Karpas-422 (cell line): ENCODE measurements around the gene PITPNC1. TPM values are rescaled to one million over a fixed set of nuclear protein-coding genes. Genes with fewer than 3 reads are reported as not detected.
"Not testable (repeated sequence)": the region's sequence is repeated elsewhere in the genome, so short reads cannot be mapped to it uniquely, and the experiment has no call there.

ENCODE experiments used
- DNase-seq: peaks from one replicate; pipeline ENCODE4 v3.0.0-alpha.2; 2015
- H2AFZ ChIP-seq: fragments of 200-600 bp; sonication (generic); 2 replicates; pipeline ENCODE4 v1.6.1; 2014; ENCODE audit warnings: antibody characterized with exemption, low read length, mixed read lengths
- H3K27ac ChIP-seq: fragments of 200-600 bp; sonication (generic); 2 replicates; pipeline ENCODE4 v1.5.1; 2014; ENCODE audit warnings: mild to moderate bottlenecking, low read length, moderate library complexity
- H3K27me3 ChIP-seq: fragments of 200-600 bp; sonication (generic); 2 replicates; pipeline ENCODE4 v1.6.1; 2014; ENCODE audit warnings: low read length, mixed read lengths
- H3K36me3 ChIP-seq: fragments of 200-600 bp; sonication (generic); 2 replicates; pipeline ENCODE4 v1.6.1; 2014; ENCODE audit warnings: low read length, mixed read lengths; ENCODE audit not compliant: insufficient read depth
- H3K4me1 ChIP-seq: fragments of 200-600 bp; sonication (generic); 2 replicates; pipeline ENCODE4 v1.6.1; 2014; ENCODE audit warnings: mild to moderate bottlenecking, low read length, mixed read lengths
- H3K4me2 ChIP-seq: fragments of 200-600 bp; sonication (generic); 2 replicates; pipeline ENCODE4 v1.6.1; 2014; ENCODE audit warnings: low read length, low read depth, mild to moderate bottlenecking; ENCODE audit not compliant: poor library complexity, severe bottlenecking
- H3K4me3 ChIP-seq: fragments of 200-600 bp; sonication (generic); 2 replicates; pipeline ENCODE4 v1.5.1; 2014; ENCODE audit warnings: mild to moderate bottlenecking, antibody characterized with exemption, low read length, mixed read lengths
- H3K79me2 ChIP-seq: fragments of 200-600 bp; sonication (generic); 2 replicates; pipeline ENCODE4 v1.6.1; 2014; ENCODE audit warnings: mild to moderate bottlenecking, low read length, mixed read lengths
- H3K9ac ChIP-seq: fragments of 200-600 bp; sonication (generic); 2 replicates; pipeline ENCODE4 v1.6.0; 2014; ENCODE audit warnings: low read length
- H3K9me2 ChIP-seq: fragments of 200-600 bp; sonication (generic), shearing (Covaris generic); replicated peaks from 2 replicates; pipeline ENCODE4 v1.6.0; 2014; ENCODE audit warnings: mild to moderate bottlenecking, low read length, moderate library complexity; ENCODE audit not compliant: insufficient read depth
- H3K9me3 ChIP-seq: fragments of 300-700, 200-600 bp; sonication (generic); 2 replicates; pipeline ENCODE4 v1.6.1; 2014; ENCODE audit warnings: low read length, mixed read lengths
- H4K20me1 ChIP-seq: fragments of 200-600 bp; sonication (generic); 2 replicates; pipeline ENCODE4 v1.6.1; 2014; ENCODE audit warnings: mild to moderate bottlenecking, antibody characterized with exemption, low read length, low read depth; ENCODE audit not compliant: insufficient read depth
- total RNA-seq: library from RNA; depleted of rRNA; stranded (reverse); fragments of >200 nt; shearing (Covaris generic); gene quantifications from 2 replicates; pipeline ENCODE4 v1.2.3, GENCODE V29; 2014; ENCODE audit warnings: low replicate concordance

PITPNC1 gene
- total RNA-seq, 1 experiment from 2014 or later: 3.8 TPM

DNA sequence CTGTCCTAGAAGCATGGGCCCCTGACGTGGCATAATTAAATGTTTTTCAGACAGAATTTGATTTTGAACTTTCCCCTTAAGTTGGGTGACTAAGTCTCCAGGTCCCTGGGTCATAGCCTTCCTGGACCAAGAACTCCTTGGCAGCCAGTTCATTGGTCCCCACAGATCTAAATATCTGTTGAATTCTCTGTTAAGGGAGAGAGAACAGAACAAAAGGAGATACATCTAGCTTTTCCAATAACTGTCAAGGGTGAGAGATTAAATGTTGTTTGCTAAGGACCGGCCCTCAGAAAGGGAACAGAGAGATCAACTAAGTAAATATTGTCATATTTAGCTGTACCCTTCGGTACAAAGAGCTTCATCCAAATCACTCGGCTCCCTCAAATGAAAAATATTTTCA lies 262.5 kb downstream of the PITPNC1 start:
- H3K27ac ChIP-seq: no peak overlapping the region
- H3K27me3 ChIP-seq: no peaks in the 10 kb centered on the region
- H3K4me1 ChIP-seq: no peaks in the 10 kb centered on the region
- no peak for DNase-seq
- H3K9me2 ChIP-seq: no peaks in the 10 kb centered on the region
- no peak overlapping the region for H3K9ac ChIP-seq
- no peak overlapping the region for H2AFZ ChIP-seq
- no peaks in the 10 kb centered on the region for H3K79me2 ChIP-seq
- H3K4me2 ChIP-seq: no peak overlapping the region
- no peaks in the 10 kb centered on the region for H3K9me3 ChIP-seq
- H3K4me3 ChIP-seq: no peak overlapping the region
- H3K36me3 ChIP-seq: no peaks in the 10 kb centered on the region
- no peaks in the 10 kb centered on the region for H4K20me1 ChIP-seq

DNA sequence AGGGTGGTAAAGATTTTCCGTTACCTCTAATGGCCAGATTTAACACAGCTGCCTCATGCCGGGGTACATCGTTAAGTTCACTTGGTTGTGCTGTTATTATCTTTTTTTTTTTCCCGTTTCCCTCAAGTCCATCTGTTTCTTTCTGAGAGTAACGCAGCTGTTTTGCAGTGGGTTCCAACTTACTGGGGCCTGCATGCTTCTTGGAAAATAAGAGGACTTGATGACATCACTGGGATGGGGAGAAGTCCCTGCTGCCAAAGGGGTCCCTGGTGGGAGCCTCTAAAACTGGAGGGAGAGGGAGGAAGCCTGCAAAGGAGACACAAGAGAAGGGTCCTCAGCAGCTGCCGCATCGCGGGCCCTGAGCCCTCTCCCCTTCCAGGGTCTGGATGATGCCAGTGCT lies 262.9 kb downstream of the PITPNC1 start:
- Histone ChIP-seq H3K9ac (no peak overlapping the region), H3K27me3 (no peaks in the 10 kb centered on the region), H3K4me1 (no peaks in the 10 kb centered on the region), H4K20me1 (no peaks in the 10 kb centered on the region), H3K36me3 (no peaks in the 10 kb centered on the region), H3K79me2 (no peaks in the 10 kb centered on the region), H3K4me3 (no peak overlapping the region), H2AFZ (no peak overlapping the region), H3K9me2 (no peaks in the 10 kb centered on the region), H3K9me3 (no peaks in the 10 kb centered on the region), H3K27ac (no peak overlapping the region), H3K4me2 (no peak overlapping the region)
- no peak for DNase-seq

DNA sequence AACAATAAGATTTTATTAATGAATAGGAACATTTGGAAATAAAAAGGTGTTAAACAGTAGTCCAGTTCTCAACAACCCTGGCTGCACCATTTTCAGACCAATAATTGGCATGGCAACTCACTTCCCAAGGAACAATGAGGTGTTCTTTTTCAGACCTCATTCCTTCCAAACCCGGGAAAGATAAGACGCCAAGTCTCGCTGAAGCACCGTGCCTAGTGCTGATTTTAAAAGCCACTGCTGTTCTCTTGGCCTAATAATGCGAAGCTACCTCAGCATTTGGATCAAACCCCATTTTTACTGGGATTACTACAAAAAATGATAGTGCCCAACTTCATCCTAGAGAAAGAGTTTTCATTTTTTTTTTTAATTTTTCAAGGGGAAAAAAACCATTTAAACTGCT lies 265.4 kb downstream of the PITPNC1 start:
- Histone ChIP-seq H3K9me2 (no peaks in the 10 kb centered on the region), H3K4me3 (no peak overlapping the region), H3K9me3 (no peaks in the 10 kb centered on the region), H3K36me3 (no peaks in the 10 kb centered on the region), H3K4me1 (no peaks in the 10 kb centered on the region), H3K79me2 (no peaks in the 10 kb centered on the region), H2AFZ (no peak overlapping the region), H3K27me3 (no peaks in the 10 kb centered on the region), H4K20me1 (no peaks in the 10 kb centered on the region), H3K4me2 (no peak overlapping the region), H3K9ac (no peak overlapping the region), H3K27ac (no peak overlapping the region)
- DNase-seq: no peak

DNA sequence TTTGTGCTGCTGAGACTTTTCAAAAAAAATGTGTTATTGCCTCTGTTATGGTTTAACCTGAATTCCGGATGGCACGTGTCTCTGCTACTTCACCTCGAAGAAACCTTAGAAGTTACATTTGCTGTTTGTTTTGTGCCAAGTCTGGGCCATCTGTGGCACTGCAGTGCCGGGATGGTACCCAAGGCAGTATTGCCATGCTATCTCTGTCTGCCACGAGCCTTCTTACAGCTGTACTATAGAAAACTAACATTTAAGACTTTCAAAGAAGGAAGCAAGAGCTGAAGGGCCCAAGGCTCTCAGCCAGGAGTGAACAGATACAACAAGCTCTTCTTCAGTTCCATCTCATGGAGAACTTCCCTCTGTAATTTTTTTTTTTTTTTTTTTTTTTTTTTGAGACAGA lies 267.0 kb downstream of the PITPNC1 start:
- Histone ChIP-seq H3K36me3 (no peaks in the 10 kb centered on the region), H2AFZ (no peak overlapping the region), H3K9me3 (no peaks in the 10 kb centered on the region), H4K20me1 (no peaks in the 10 kb centered on the region), H3K4me3 (no peak overlapping the region), H3K79me2 (no peaks in the 10 kb centered on the region), H3K9me2 (no peaks in the 10 kb centered on the region), H3K4me1 (no peaks in the 10 kb centered on the region), H3K27ac (no peak overlapping the region), H3K4me2 (no peak overlapping the region), H3K9ac (no peak overlapping the region), H3K27me3 (no peaks in the 10 kb centered on the region)
- no peak for DNase-seq

DNA sequence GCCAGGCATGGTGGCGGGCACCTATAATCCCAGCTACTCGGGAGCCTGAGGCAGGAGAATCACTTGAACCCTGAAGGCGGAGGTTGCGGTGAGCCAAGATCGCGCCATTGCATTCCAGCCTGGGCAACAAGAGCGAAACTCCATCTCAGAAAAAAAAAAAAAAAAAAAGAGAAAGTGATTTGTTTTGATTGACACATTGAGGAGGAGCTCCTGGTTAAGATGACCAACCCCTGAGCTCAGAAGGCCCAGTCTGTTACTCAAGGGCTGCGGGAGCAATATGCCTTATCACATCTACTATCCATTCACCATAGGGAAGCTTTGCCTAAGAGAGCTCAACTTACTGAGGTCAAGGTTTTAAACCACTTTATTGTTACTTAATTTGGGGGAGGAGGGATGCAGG lies 268.1 kb downstream of the PITPNC1 start:
- not testable (repeated sequence) for H2AFZ ChIP-seq, H3K27ac ChIP-seq, H3K4me1 ChIP-seq, H3K9me2 ChIP-seq, DNase-seq, H4K20me1 ChIP-seq, H3K4me3 ChIP-seq, H3K27me3 ChIP-seq, H3K9me3 ChIP-seq, H3K36me3 ChIP-seq, H3K79me2 ChIP-seq, H3K9ac ChIP-seq, H3K4me2 ChIP-seq

DNA sequence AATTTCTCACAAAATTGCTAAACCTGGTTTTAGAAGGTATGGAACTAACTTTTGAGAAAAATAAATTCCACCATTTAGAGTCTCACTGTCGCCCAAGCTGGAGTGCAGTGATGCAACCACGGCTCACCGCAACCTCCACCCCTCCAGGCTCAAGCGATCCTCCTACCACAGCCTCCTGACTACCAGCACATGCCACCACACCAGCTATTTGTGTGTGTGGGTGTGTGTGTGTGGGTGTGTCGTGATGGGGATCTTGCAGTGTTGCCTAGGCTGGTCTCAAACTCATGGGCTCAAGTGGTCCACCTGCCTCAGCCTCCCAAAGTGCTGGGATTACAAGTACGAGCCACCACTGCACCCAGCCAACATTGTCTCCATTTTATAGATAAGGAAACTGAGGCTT lies 269.4 kb downstream of the PITPNC1 start:
- Histone ChIP-seq H3K27me3 (no peaks in the 10 kb centered on the region), H3K27ac (no peak overlapping the region), H3K9ac (no peak overlapping the region), H2AFZ (no peak overlapping the region), H3K9me3 (no peaks in the 10 kb centered on the region), H3K36me3 (no peaks in the 10 kb centered on the region), H3K4me3 (no peak overlapping the region), H3K4me2 (no peak overlapping the region), H3K9me2 (no peaks in the 10 kb centered on the region), H4K20me1 (no peaks in the 10 kb centered on the region), H3K4me1 (no peaks in the 10 kb centered on the region), H3K79me2 (no peaks in the 10 kb centered on the region)
- DNase-seq: no peak

DNA sequence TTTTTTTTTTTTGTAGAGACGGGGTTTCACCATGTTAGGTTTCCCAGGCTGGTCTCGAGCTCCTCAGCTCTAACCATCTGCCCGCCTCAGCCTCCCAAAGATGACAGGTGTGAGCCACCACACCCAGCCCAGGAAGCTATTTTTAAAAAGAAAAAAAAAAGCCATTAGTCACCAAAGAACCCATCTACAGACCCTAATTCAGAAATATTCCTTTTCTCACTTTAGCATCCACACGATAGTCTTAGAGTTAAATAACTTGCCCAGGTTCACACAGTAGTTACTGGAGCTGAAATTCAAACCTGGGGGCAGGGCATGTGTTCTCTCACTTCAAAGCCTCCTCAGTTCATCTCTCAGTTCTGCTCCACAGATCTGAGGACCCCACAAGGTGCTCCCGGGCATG lies 270.4 kb downstream of the PITPNC1 start:
- Histone ChIP-seq H3K27ac (no peak overlapping the region), H3K4me2 (no peak overlapping the region), H4K20me1 (no peaks in the 10 kb centered on the region), H3K9me3 (no peaks in the 10 kb centered on the region), H3K4me3 (no peak overlapping the region), H3K79me2 (no peaks in the 10 kb centered on the region), H3K9me2 (no peaks in the 10 kb centered on the region), H2AFZ (no peak overlapping the region), H3K27me3 (no peaks in the 10 kb centered on the region), H3K4me1 (no peaks in the 10 kb centered on the region), H3K36me3 (no peaks in the 10 kb centered on the region), H3K9ac (no peak overlapping the region)
- DNase-seq: no peak

DNA sequence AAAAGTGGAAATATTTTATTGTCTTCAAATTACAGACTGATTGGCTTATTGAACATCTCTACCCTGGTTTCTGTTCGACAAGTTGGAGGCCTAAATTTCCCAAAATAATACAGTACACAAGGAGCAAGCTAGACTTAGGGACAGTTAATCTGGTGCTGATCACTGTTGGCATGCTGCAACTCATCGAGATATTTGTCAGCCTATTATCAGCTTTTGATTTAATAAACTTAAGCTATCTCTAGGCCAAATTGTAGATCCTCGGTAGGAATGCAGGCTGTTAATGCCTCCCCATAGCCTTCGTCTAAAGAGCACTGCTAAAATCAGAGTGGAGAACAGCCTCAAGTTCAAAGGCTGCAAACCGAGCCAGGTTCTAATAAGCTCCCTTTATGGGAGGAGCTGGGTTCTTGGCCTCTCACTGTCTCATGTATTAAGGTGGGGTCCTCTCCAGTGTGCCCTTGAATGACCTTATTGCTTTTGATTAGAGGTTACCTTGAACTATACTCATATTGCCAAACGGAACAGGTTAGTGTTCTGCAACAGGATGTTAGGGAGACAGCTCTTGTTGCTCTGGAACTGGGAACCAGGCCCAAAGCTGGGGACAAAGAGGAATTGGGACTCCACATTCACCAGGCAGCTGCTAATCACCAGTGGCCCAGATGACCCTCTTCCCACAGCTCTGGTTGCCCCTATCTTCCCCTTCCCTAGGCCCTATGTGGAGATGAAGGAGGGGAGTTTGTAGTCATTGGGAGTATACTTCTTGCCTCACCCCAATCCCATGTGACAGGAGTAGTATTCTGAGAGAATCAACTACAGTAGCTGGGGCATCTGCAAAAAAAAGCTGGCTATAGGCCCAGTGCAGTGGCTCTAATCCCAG lies 271.2 kb downstream of the PITPNC1 start:
- H3K27ac ChIP-seq: no peak overlapping the region
- H3K4me2 ChIP-seq: no peak overlapping the region
- no peak overlapping the region for H3K9ac ChIP-seq
- H3K36me3 ChIP-seq: no peaks in the 10 kb centered on the region
- no peaks in the 10 kb centered on the region for H3K9me3 ChIP-seq
- no peaks in the 10 kb centered on the region for H3K27me3 ChIP-seq
- no peaks in the 10 kb centered on the region for H3K4me1 ChIP-seq
- DNase-seq: no peak
- no peaks in the 10 kb centered on the region for H4K20me1 ChIP-seq
- no peak overlapping the region for H3K4me3 ChIP-seq
- no peaks in the 10 kb centered on the region for H3K9me2 ChIP-seq
- H3K79me2 ChIP-seq: no peaks in the 10 kb centered on the region
- no peak overlapping the region for H2AFZ ChIP-seq
